ENCODE data around the gene DEAF1. TPM values are rescaled to one million over a fixed set of nuclear protein-coding genes. Genes with fewer than 3 reads are reported as not detected.
"Not testable (repeated sequence)": the region's sequence is repeated elsewhere in the genome, so short reads cannot be mapped to it uniquely, and the experiment has no call there.

DEAF1 gene
- total RNA-seq, 1 experiment from 2014 or later, result 31.9 TPM

- Histone ChIP-seq H3K27ac (ENCODE audit: low read length) (no peak overlapping the region), H3K27me3 (ENCODE audit: low read length) (no peaks in the 10 kb centered on the region), H3K36me3 (ENCODE audit: low read depth, low read length) (no peaks in the 10 kb centered on the region), H3K4me2 (ENCODE audit: low read length) (no peak overlapping the region), H3K9me2 (replicated peaks; ENCODE audit: low read length) (no peaks in the 10 kb centered on the region), H3K9me3 (ENCODE audit: low read length) (no peaks in the 10 kb centered on the region), H3K79me2 (ENCODE audit: low read length) (no peaks in the 10 kb centered on the region), H2AFZ (ENCODE audit: low read length) (no peak overlapping the region), H3K9ac (ENCODE audit: low read length) (no peak overlapping the region), H3K4me3 (ENCODE audit: low read length) (no peak overlapping the region), H4K20me1 (ENCODE audit: low read length) (no peaks in the 10 kb centered on the region), H3K4me1 (ENCODE audit: insufficient read depth, low read length) (no peaks in the 10 kb centered on the region), H3F3A (ENCODE audit: low read length, unreplicated experiment) (no peaks in the 10 kb centered on the region)
- TF ChIP-seq EZH2 (IDR thresholded peaks at IDR 0.05; ENCODE audit: low read length, unreplicated experiment) (no peak), EZH2phosphoT487 (IDR thresholded peaks at IDR 0.05; ENCODE audit: borderline replicate concordance, low read length) (no peak), CTCF (conservative IDR thresholded peaks at IDR 0.05; ENCODE audit: low read depth, low read length) (no peak)
- DNase-seq (no peak), ATAC-seq (no peak)
- intact Hi-C loops (cut with micrococcal nuclease), result no loop called here
- POLR2A ChIA-PET (ENCODE audit: unreplicated experiment), result no interaction called here
- CTCF ChIA-PET, result no interaction called here
- BruUV-seq (replicated peaks), result no TSS peak
Measured at GRCh38 chr11:653837-654236, 41.2 kb downstream of the DEAF1 start.

- H3K79me2 ChIP-seq (ENCODE audit: low read length); H4K20me1 ChIP-seq (ENCODE audit: low read length); H2AFZ ChIP-seq (ENCODE audit: low read length); H3K9ac ChIP-seq (ENCODE audit: low read length); DNase-seq; H3K4me3 ChIP-seq (ENCODE audit: low read length); H3F3A ChIP-seq (ENCODE audit: low read length, unreplicated experiment); BruUV-seq (replicated peaks); H3K9me2 ChIP-seq (replicated peaks; ENCODE audit: low read length); H3K27ac ChIP-seq (ENCODE audit: low read length); CTCF ChIA-PET; H3K27me3 ChIP-seq (ENCODE audit: low read length); ATAC-seq; H3K36me3 ChIP-seq (ENCODE audit: low read depth, low read length); POLR2A ChIA-PET (ENCODE audit: unreplicated experiment); intact Hi-C loops (cut with micrococcal nuclease); H3K4me2 ChIP-seq (ENCODE audit: low read length); H3K4me1 ChIP-seq (ENCODE audit: insufficient read depth, low read length); H3K9me3 ChIP-seq (ENCODE audit: low read length): not testable (repeated sequence)
Measured at GRCh38 chr11:653136-653535, 41.9 kb downstream of the DEAF1 start.

- no peak overlapping the region for H2AFZ ChIP-seq (ENCODE audit: low read length)
- ChIA-PET POLR2A (ENCODE audit: unreplicated experiment) (no interaction called here), CTCF (no interaction called here)
- no peak overlapping the region for H3K4me3 ChIP-seq (ENCODE audit: low read length)
- H3K27ac ChIP-seq (ENCODE audit: low read length), result no peak overlapping the region
- no peak overlapping the region for H3K9ac ChIP-seq (ENCODE audit: low read length)
- TF ChIP-seq CTCF (conservative IDR thresholded peaks at IDR 0.05; ENCODE audit: low read depth, low read length) (no peak), EZH2phosphoT487 (IDR thresholded peaks at IDR 0.05; ENCODE audit: borderline replicate concordance, low read length) (no peak), EZH2 (IDR thresholded peaks at IDR 0.05; ENCODE audit: low read length, unreplicated experiment) (no peak)
- H3K4me2 ChIP-seq (ENCODE audit: low read length), result no peak overlapping the region
- no TSS peak for BruUV-seq (replicated peaks)
- no peaks in the 10 kb centered on the region for H3K36me3 ChIP-seq (ENCODE audit: low read depth, low read length)
- ATAC-seq (no peak), DNase-seq (no peak)
- no peaks in the 10 kb centered on the region for H3K79me2 ChIP-seq (ENCODE audit: low read length)
- H4K20me1 ChIP-seq (ENCODE audit: low read length), result no peaks in the 10 kb centered on the region
- H3F3A ChIP-seq (ENCODE audit: low read length, unreplicated experiment), result no peaks in the 10 kb centered on the region
- H3K4me1 ChIP-seq (ENCODE audit: insufficient read depth, low read length), result no peaks in the 10 kb centered on the region
- intact Hi-C loops (cut with micrococcal nuclease), result no loop called here
- no peaks in the 10 kb centered on the region for H3K27me3 ChIP-seq (ENCODE audit: low read length)
- H3K9me3 ChIP-seq (ENCODE audit: low read length), result no peaks in the 10 kb centered on the region
- H3K9me2 ChIP-seq (replicated peaks; ENCODE audit: low read length), result no peaks in the 10 kb centered on the region
Measured at GRCh38 chr11:650482-650881, 44.5 kb downstream of the DEAF1 start.

- BruUV-seq (replicated peaks); CTCF ChIA-PET: not testable (repeated sequence)
Measured at GRCh38 chr11:647672-648158, 47.3 kb downstream of the DEAF1 start.

More at GRCh38 chr11:647672-648158, 47.3 kb downstream of the DEAF1 start:
- H3K9ac ChIP-seq (ENCODE audit: low read length); H3K36me3 ChIP-seq (ENCODE audit: low read depth, low read length); H3K4me3 ChIP-seq (ENCODE audit: low read length); DNase-seq; ATAC-seq; H3K4me2 ChIP-seq (ENCODE audit: low read length); H3K9me3 ChIP-seq (ENCODE audit: low read length); H3K9me2 ChIP-seq (replicated peaks; ENCODE audit: low read length); POLR2A ChIA-PET (ENCODE audit: unreplicated experiment); H3F3A ChIP-seq (ENCODE audit: low read length, unreplicated experiment); H4K20me1 ChIP-seq (ENCODE audit: low read length); H2AFZ ChIP-seq (ENCODE audit: low read length); H3K79me2 ChIP-seq (ENCODE audit: low read length); H3K27ac ChIP-seq (ENCODE audit: low read length); H3K27me3 ChIP-seq (ENCODE audit: low read length); intact Hi-C loops (cut with micrococcal nuclease); H3K4me1 ChIP-seq (ENCODE audit: insufficient read depth, low read length): not testable (repeated sequence)

Measured in PC-3 (cell line).